HG03469 (cell line): Measurements from ENCODE around the gene PCDHB6.
"Not testable (repeated sequence)": the region's sequence is repeated elsewhere in the genome, so short reads cannot be mapped to it uniquely, and the experiment has no call there.

Experiments
- ATAC-seq: cut with Tn5 transposase; IDR thresholded peaks from one replicate; pipeline ENCODE4 v1.9.1; 2021; ENCODE audit warnings: mild to moderate bottlenecking, moderate library complexity, moderate number of reproducible peaks; ENCODE audit not compliant: unreplicated experiment

PCDHB6 gene

GRCh38 chr5:141157901-141158300 is 8.0 kb downstream of the PCDHB6 start:
- not testable (repeated sequence) for ATAC-seq

DNA sequence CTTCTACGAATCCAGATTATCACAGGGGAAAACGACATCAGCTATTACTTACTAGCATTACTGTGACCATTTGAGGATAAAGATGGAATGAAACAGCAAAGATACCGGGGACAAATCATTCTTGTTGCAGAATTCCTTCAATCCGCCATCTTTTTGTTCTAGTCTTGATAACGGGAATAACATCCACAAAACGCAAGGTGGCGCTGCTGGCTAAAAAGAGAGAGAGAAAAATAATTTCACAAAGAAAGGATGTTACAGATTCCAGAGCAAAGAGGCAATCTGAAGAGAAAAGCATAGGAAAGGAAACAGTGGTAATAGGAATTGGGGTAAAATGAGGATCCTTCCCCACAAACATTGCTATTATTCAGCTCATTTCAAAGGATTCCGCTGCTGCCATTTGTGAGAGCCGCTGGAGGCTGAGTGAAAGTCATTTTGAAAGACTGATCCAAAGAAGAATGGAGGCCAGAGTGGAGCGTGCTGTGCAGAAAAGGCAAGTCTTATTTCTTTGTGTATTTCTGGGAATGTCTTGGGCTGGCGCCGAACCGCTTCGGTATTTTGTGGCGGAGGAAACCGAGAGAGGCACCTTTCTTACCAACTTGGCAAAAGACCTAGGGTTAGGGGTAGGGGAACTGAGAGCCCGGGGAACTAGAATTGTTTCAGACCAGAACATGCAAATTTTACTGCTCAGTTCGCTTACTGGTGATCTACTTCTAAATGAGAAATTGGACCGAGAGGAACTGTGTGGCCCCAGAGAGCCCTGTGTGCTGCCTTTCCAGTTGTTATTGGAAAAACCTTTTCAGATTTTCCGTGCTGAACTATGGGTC is 22.7 kb downstream of the PCDHB6 start, which contains the start of gene PCDHB7:
TSS of gene PCDHB7 (plus strand) at position 264 of the 824 bp plus-strand sequence. CDS start at position 456, 192 bp downstream.
- ATAC-seq = no peak

GRCh38 chr5:141174291-141175104 is 24.6 kb downstream of the PCDHB6 start:
- not testable (repeated sequence) for ATAC-seq

- no peak for ATAC-seq
Observed at GRCh38 chr5:141175933-141176332, 26.1 kb downstream of the PCDHB6 start.

- ATAC-seq = not testable (repeated sequence)
Observed at GRCh38 chr5:141177577-141178191, 27.8 kb downstream of the PCDHB6 start, which contains the start of gene PCDHB8. Gene PCDHB8, plus strand, starts transcription at chr5:141177790. Its CDS starts 245 bp downstream, at chr5:141178035.

DNA sequence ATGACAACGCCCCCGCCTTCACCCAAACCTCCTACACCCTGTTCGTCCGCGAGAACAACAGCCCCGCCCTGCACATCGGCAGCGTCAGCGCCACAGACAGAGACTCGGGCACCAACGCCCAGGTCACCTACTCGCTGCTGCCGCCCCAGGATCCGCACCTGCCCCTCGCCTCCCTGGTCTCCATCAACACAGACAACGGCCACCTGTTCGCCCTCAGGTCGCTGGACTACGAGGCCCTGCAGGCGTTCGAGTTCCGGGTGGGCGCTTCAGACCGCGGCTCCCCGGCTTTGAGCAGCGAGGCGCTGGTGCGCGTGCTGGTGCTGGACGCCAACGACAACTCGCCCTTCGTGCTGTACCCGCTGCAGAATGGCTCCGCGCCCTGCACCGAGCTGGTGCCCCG is 29.5 kb downstream of the PCDHB6 start:
- not testable (repeated sequence) for ATAC-seq

- not testable (repeated sequence) for ATAC-seq
Observed at GRCh38 chr5:141179876-141180275, 30.0 kb downstream of the PCDHB6 start.

DNA sequence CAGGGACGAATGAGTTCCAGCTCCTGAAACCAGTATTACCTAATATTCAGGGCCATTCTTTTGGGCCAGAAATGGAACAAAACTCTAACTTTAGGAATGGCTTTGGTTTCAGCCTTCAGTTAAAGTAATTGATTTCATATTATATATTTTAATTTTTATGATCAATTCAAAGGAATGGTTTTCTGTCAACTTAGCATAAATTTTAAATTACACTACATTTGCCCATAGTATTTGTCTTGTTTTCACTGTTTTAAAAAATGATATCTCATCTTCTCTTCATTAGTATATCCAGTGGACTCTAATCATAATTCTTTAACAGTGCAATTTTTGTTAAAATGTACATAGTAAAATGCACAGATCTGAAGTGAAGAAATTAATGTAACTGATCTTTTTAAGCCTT is 30.5 kb downstream of the PCDHB6 start:
- ATAC-seq = no peak

DNA sequence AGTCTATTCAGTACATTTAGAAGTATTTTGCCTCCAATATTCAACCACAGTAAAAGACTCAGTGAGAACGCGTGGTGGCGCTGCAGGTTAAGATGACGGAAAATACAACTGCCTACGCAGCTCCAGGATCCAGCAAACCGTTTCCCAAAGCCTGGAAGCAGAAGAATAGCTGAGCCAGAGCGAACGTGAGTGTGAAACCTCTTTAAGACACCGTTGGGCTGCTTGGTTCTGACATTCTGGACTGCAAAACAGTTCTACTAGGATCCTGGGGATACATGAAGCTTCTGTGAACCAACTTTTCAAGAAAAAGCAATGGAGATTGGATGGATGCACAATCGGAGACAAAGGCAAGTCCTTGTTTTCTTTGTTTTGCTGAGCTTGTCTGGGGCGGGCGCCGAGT is 32.4 kb downstream of the PCDHB6 start, which contains the start of gene PCDHB16:
TSS of gene PCDHB16 (plus strand) at position 140 of the 400 bp plus-strand sequence. CDS start at position 313, 173 bp downstream.
- no peak for ATAC-seq

- not testable (repeated sequence) for ATAC-seq
Observed at GRCh38 chr5:141184117-141184855, 34.4 kb downstream of the PCDHB6 start.

- no peak for ATAC-seq
Observed at GRCh38 chr5:141186897-141187512, 37.1 kb downstream of the PCDHB6 start, which contains the start of gene PCDHB9. Gene PCDHB9, plus strand, starts transcription at chr5:141187161. Its CDS starts 158 bp downstream, at chr5:141187319.

DNA sequence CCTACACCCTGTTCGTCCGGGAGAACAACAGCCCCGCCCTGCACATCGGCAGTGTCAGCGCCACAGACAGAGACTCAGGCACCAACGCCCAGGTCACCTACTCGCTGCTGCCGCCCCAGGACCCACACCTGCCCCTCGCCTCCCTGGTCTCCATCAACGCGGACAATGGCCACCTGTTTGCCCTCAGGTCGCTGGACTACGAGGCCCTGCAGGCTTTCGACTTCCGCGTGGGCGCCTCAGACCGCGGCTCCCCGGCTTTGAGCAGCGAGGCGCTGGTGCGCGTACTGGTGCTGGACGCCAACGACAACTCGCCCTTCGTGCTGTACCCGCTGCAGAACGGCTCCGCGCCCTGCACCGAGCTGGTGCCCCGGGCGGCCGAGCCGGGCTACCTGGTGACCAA is 38.8 kb downstream of the PCDHB6 start:
- not testable (repeated sequence) for ATAC-seq

DNA sequence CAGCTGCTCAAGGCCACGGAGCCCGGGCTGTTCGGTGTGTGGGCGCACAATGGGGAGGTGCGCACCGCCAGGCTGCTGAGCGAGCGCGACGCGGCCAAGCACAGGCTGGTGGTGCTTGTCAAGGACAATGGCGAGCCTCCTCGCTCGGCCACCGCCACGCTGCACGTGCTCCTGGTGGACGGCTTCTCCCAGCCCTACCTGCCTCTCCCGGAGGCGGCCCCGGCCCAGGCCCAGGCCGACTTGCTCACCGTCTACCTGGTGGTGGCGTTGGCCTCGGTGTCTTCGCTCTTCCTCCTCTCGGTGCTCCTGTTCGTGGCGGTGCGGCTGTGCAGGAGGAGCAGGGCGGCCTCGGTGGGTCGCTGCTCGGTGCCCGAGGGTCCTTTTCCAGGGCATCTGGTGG is 39.3 kb downstream of the PCDHB6 start:
- ATAC-seq = not testable (repeated sequence)

- ATAC-seq = no peak
Observed at GRCh38 chr5:141192110-141192725, 42.4 kb downstream of the PCDHB6 start, which contains the start of gene PCDHB10. Gene PCDHB10, plus strand, starts transcription at chr5:141192353. Its CDS starts 200 bp downstream, at chr5:141192553.

DNA sequence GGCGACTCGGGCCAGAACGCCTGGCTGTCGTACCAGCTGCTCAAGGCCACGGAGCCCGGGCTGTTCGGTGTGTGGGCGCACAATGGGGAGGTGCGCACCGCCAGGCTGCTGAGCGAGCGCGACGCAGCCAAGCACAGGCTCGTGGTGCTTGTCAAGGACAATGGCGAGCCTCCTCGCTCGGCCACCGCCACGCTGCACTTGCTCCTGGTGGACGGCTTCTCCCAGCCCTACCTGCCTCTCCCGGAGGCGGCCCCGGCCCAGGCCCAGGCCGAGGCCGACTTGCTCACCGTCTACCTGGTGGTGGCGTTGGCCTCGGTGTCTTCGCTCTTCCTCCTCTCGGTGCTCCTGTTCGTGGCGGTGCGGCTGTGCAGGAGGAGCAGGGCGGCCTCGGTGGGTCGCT is 44.5 kb downstream of the PCDHB6 start:
- not testable (repeated sequence) for ATAC-seq

DNA sequence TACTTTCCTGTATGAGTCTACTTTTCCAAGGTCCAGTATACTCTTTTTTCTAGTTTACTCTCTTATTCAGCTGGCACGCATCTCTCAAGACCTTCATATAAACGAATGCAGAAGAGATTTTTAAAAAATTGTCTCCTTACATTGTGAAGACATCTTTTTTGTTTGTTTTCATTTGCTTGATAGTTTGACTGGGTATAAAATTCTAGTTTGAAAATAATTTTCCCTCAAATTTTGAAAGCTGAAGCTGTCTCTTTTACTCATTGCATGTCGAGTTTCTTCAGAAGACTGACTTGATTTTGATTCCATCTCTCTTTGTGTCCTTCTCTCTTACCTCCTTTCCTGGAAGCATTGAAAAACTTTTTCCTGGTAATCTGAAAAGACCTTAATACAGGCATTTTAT is 46.5 kb downstream of the PCDHB6 start:
- ATAC-seq = no peak

DNA sequence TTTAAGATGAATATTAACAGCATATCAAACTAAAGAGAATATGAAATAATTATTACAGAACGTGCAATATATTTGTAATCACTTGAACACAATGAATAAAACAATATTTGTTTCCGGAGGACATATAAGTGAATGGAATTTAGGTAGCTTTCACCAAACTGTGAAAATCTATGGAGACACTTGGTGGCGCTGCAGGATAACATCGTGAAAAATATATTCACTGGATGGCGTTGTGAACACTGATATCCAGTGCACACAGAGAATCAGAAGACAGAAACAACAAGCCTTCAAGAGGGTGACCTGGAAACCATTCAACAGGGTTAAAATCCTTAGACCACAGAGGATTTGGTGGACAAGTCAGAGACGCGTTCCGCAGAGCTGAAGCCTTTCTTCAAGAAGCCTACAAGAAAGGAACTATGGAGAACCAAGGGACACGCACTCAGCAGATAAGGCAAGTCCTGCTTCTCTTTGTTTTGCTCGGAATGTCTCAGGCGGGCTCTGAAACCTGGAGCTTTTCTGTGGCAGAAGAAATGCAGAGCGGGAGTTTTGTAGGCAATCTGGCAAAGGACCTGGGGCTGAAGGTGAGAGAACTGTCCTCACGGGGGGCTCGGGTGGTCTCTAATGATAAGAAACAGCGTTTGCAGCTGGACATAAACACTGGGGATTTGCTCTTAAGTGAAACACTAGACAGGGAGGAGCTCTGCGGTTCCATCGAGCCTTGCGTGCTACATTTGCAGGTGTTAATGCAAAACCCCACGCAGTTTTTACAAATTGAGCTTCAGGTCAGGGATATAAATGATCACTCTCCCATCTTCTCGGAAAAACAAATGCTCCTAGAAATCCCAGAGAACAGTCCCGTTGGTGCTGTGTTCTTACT is 49.7 kb downstream of the PCDHB6 start, which contains the start of gene PCDHB11:
TSS of gene PCDHB11 (plus strand) at position 269 of the 877 bp plus-strand sequence. CDS start at position 417, 148 bp downstream.
- ATAC-seq = no peak

DNA sequence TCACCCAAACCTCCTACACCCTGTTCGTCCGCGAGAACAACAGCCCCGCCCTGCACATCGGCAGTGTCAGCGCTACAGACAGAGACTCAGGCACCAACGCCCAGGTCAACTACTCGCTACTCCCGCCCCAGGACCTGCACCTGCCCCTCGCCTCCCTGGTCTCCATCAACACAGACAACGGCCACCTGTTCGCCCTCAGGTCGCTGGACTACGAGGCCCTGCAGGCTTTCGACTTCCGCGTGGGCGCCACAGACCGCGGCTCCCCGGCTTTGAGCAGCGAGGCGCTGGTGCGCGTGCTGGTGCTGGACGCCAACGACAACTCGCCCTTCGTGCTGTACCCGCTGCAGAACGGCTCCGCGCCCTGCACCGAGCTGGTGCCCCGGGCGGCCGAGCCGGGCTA is 51.3 kb downstream of the PCDHB6 start:
- not testable (repeated sequence) for ATAC-seq
